Thyroid gland (tissue), 4 donors: Measurements from ENCODE around the gene PPP1R12A.

ENCODE experiments used
- CTCF ChIP-seq, 6 experiments: fragments of 200-600 bp in 3 of 6; fragments of 450-650 bp in 3 of 6; sonication (generic) in 3 of 6; IDR thresholded peaks; one replicate each; pipeline ENCODE4 v1.5.1; 2016 to 2019; ENCODE audit warnings: antibody characterized with exemption in 6 of 6, mild to moderate bottlenecking in 2 of 6, inconsistent platforms in 1 of 6, moderate library complexity in 1 of 6
- POLR2A ChIP-seq, 2 donors: fragments of 450-650 bp; IDR thresholded peaks; one replicate each; pipeline ENCODE4 v1.6.1; 2017; ENCODE audit warnings: antibody characterized with exemption in 2 of 2, mild to moderate bottlenecking in 2 of 2, moderate library complexity in 1 of 2

GRCh38 chr12:79769860-79770485, 164.9 kb downstream of the PPP1R12A start:
- TF ChIP-seq CTCF (IDR thresholded peaks at IDR 0.05) (no peak), POLR2A (IDR thresholded peaks at IDR 0.05) (no peak)
